Vagina (tissue), 2 donors: ENCODE measurements around the gene PDLIM4.

ENCODE experiments used
- CTCF ChIP-seq, 3 experiments: fragments of 450-650 bp in 2 of 3; fragments of 200-600 bp in 1 of 3; sonication (generic) in 1 of 3; IDR thresholded peaks; one replicate each; pipeline ENCODE4 v1.5.1; 2017 to 2019; ENCODE audit warnings: antibody characterized with exemption in 3 of 3, mild to moderate bottlenecking in 2 of 3, moderate library complexity in 2 of 3
- POLR2A ChIP-seq, 2 donors: fragments of 450-650 bp; IDR thresholded peaks; one replicate each; pipeline ENCODE4 v1.6.1; 2017; ENCODE audit warnings: antibody characterized with exemption in 2 of 2, mild to moderate bottlenecking in 2 of 2, moderate library complexity in 2 of 2

GRCh38 chr5:132245593-132245992, 11.9 kb upstream of the PDLIM4 start:
- TF ChIP-seq CTCF (IDR thresholded peaks at IDR 0.05), result no peak
- no peak for TF ChIP-seq POLR2A (IDR thresholded peaks at IDR 0.05)
